Measurements from ENCODE around the gene RABGAP1L. TPM values are rescaled to one million over a fixed set of nuclear protein-coding genes. Genes with fewer than 3 reads are reported as not detected.
A peak's percentile ranks its signal among the peaks of the same experiment; 100 is the strongest.

Gene RABGAP1L
- total RNA-seq, 1 donor from 2014 or later = 83.9 TPM

DNA sequence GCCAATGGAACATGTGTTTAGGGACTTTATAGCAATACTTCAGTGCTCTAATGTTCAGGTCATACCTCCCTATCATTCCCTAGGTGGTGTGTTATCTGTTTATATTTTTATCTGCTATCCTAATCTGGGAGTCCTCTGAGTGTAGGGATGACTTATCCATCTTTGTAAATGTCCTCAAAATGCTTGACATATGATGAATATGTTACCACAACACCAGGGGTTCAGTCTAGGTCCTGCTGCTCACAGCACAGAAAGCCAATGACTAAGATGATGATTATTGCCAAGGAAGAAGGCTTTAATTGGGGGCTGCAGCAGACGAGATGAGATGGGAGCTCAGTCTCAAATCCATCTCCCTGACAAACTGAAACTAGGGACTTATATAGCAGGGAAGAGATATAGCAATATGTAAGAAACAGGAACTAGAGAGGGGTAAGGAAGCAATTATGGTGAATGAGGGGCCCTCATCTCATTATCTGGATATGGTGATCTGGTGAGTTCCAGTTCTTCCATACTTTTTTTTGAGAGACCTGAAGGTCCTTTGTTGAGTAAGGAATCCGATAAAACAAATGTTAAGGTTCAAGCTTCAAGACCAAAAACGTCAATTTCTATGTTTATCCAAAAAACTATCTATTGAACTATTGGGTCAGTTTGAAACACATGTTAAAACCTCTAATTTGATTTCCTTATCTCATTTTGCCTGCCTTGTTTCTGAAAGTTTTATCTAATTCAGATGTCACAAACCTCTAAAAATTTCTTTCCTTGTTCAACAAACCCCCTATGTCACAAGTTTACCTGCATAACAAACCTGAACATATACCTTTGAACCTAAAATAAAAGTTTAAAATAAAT is 583.7 kb downstream of the RABGAP1L start:
- Histone ChIP-seq H3K9me3 (no peaks in the 10 kb centered on the region), H3K4me3 (no peak overlapping the region), H3K36me3 (no peaks in the 10 kb centered on the region), H3K27ac (no peak overlapping the region), H3K4me1 (no peaks in the 10 kb centered on the region), H3K27me3 (ENCODE audit: low read depth) (no peaks in the 10 kb centered on the region)
- TF ChIP-seq, protein P1, sequence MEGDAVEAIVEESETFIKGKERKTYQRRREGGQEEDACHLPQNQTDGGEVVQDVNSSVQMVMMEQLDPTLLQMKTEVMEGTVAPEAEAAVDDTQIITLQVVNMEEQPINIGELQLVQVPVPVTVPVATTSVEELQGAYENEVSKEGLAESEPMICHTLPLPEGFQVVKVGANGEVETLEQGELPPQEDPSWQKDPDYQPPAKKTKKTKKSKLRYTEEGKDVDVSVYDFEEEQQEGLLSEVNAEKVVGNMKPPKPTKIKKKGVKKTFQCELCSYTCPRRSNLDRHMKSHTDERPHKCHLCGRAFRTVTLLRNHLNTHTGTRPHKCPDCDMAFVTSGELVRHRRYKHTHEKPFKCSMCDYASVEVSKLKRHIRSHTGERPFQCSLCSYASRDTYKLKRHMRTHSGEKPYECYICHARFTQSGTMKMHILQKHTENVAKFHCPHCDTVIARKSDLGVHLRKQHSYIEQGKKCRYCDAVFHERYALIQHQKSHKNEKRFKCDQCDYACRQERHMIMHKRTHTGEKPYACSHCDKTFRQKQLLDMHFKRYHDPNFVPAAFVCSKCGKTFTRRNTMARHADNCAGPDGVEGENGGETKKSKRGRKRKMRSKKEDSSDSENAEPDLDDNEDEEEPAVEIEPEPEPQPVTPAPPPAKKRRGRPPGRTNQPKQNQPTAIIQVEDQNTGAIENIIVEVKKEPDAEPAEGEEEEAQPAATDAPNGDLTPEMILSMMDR (IDR thresholded peaks at IDR 0.05) = no peak
- intact Hi-C loops (cut with DNase I) = loop anchor here (5.0 kb wide), 1 partner anchor 486 kb away; no protein-coding TSS in a partner anchor
- DNase-seq (no peak), ATAC-seq (no peak)

GRCh38 chr1:174743654-174744561 is 584.6 kb downstream of the RABGAP1L start:
- Histone ChIP-seq H3K4me1 (no peaks in the 10 kb centered on the region), H3K9me3 (no peaks in the 10 kb centered on the region), H3K4me3 (no peak overlapping the region), H3K27me3 (ENCODE audit: low read depth) (no peaks in the 10 kb centered on the region), H3K27ac (no peak overlapping the region), H3K36me3 (no peaks in the 10 kb centered on the region)
- ATAC-seq = peak in 1 of 2 donors; percentile 45
- DNase-seq = no peak
- intact Hi-C loops (cut with DNase I) = loop anchor here (5.0 kb wide), 1 partner anchor 487 kb away; no protein-coding TSS in a partner anchor
- TF ChIP-seq, protein P1 (IDR thresholded peaks at IDR 0.05) = peak; percentile 63

GRCh38 chr1:174744886-174745285 is 585.6 kb downstream of the RABGAP1L start:
- intact Hi-C loops (cut with DNase I) = loop anchor here (5.0 kb wide), 1 partner anchor 488 kb away; no protein-coding TSS in a partner anchor
- Histone ChIP-seq H3K9me3 (no peaks in the 10 kb centered on the region), H3K27me3 (ENCODE audit: low read depth) (no peaks in the 10 kb centered on the region), H3K27ac (no peak overlapping the region), H3K36me3 (no peaks in the 10 kb centered on the region), H3K4me3 (no peak overlapping the region), H3K4me1 (no peaks in the 10 kb centered on the region)
- ATAC-seq (no peak), DNase-seq (no peak)
- TF ChIP-seq, protein P1 (IDR thresholded peaks at IDR 0.05) = no peak

GRCh38 chr1:174746024-174746808 is 586.9 kb downstream of the RABGAP1L start:
- DNase-seq (no peak), ATAC-seq (no peak)
- Histone ChIP-seq H3K4me1 (no peaks in the 10 kb centered on the region), H3K36me3 (no peaks in the 10 kb centered on the region), H3K4me3 (no peak overlapping the region), H3K27me3 (ENCODE audit: low read depth) (no peaks in the 10 kb centered on the region), H3K9me3 (no peaks in the 10 kb centered on the region), H3K27ac (no peak overlapping the region)
- TF ChIP-seq, protein P1 (IDR thresholded peaks at IDR 0.05) = no peak
- intact Hi-C loops (cut with DNase I) = no loop called here

- Histone ChIP-seq H3K9me3 (no peaks in the 10 kb centered on the region), H3K27ac (no peak overlapping the region), H3K4me3 (no peak overlapping the region), H3K4me1 (no peaks in the 10 kb centered on the region), H3K36me3 (no peaks in the 10 kb centered on the region), H3K27me3 (ENCODE audit: low read depth) (no peaks in the 10 kb centered on the region)
- TF ChIP-seq, protein P1 (IDR thresholded peaks at IDR 0.05) = no peak
- DNase-seq = no peak
- ATAC-seq = no peak
- intact Hi-C loops (cut with DNase I) = no loop called here
Measured at GRCh38 chr1:174747613-174748012, 588.3 kb downstream of the RABGAP1L start.
